Inflammatory macrophage (primary cell): Measurements from ENCODE around the gene C2orf74.
"Not testable (repeated sequence)": the region's sequence is repeated elsewhere in the genome, so short reads cannot be mapped to it uniquely, and the experiment has no call there.

Source experiments
- DNase-seq, 2 donors: peaks; one replicate each; pipeline ENCODE4 v3.0.0-alpha.2; 2020 to 2022

The C2orf74 gene

GRCh38 chr2:61175036-61175435 lies 13.0 kb downstream of the C2orf74 start:
- no peak for DNase-seq

- peak; percentile 96 for DNase-seq
Measured at GRCh38 chr2:61176755-61177726, 15.1 kb downstream of the C2orf74 start.

- peak; percentile 47 to 66 for DNase-seq
Measured at GRCh38 chr2:61177727-61178549, 15.9 kb downstream of the C2orf74 start.

- no peak for DNase-seq
Measured at GRCh38 chr2:61178603-61179545, 16.9 kb downstream of the C2orf74 start.

GRCh38 chr2:61179701-61180639 lies 18.0 kb downstream of the C2orf74 start:
- DNase-seq: no peak

GRCh38 chr2:61180686-61181085 lies 18.7 kb downstream of the C2orf74 start:
- no peak for DNase-seq

- no peak for DNase-seq
Measured at GRCh38 chr2:61181382-61182058, 19.5 kb downstream of the C2orf74 start.

- DNase-seq: no peak
Measured at GRCh38 chr2:61182059-61182383, 20.0 kb downstream of the C2orf74 start.

- DNase-seq: no peak
Measured at GRCh38 chr2:61183795-61184194, 21.8 kb downstream of the C2orf74 start.

GRCh38 chr2:61184263-61184662 lies 22.3 kb downstream of the C2orf74 start:
- DNase-seq: no peak

GRCh38 chr2:61185231-61185728 lies 23.3 kb downstream of the C2orf74 start:
- DNase-seq: no peak

- DNase-seq: no peak
Measured at GRCh38 chr2:61187085-61187484, 25.1 kb downstream of the C2orf74 start.

- DNase-seq: no peak
Measured at GRCh38 chr2:61193670-61194561, 31.9 kb downstream of the C2orf74 start.

- not testable (repeated sequence) for DNase-seq
Measured at GRCh38 chr2:61194646-61195045, 32.7 kb downstream of the C2orf74 start.

- no peak for DNase-seq
Measured at GRCh38 chr2:61196671-61197070, 34.7 kb downstream of the C2orf74 start.

- no peak for DNase-seq
Measured at GRCh38 chr2:61205132-61205531, 43.1 kb downstream of the C2orf74 start.

GRCh38 chr2:61210332-61210981 lies 48.5 kb downstream of the C2orf74 start:
- DNase-seq: peak; percentile 15 to 74

GRCh38 chr2:61214171-61214570 lies 52.2 kb downstream of the C2orf74 start:
- DNase-seq: no peak
